A204.1 (cell line): ENCODE measurements around the gene NPAS2.

Experiments used
- FAIRE-seq: peaks from 2 replicates; lab custom pipeline; 2012; peaks lifted over from hg19 to GRCh38; lab: Jason Lieb, UNC

NPAS2 gene

GRCh38 chr2:100821255-100821910 is 1.4 kb downstream of the NPAS2 start:
- FAIRE-seq = no peak

- FAIRE-seq = no peak
Observed at GRCh38 chr2:100821911-100822265, 1.9 kb downstream of the NPAS2 start.

GRCh38 chr2:100822587-100823248 is 2.8 kb downstream of the NPAS2 start:
- FAIRE-seq = no peak

- no peak for FAIRE-seq
Observed at GRCh38 chr2:100823665-100824438, 3.9 kb downstream of the NPAS2 start.

GRCh38 chr2:100824842-100825241 is 4.9 kb downstream of the NPAS2 start:
- no peak for FAIRE-seq

- FAIRE-seq = no peak
Observed at GRCh38 chr2:100826494-100826893, 6.6 kb downstream of the NPAS2 start.

GRCh38 chr2:100831158-100831750 is 11.3 kb downstream of the NPAS2 start:
- FAIRE-seq = no peak

GRCh38 chr2:100831831-100832230 is 11.9 kb downstream of the NPAS2 start:
- FAIRE-seq = no peak

GRCh38 chr2:100832885-100833284 is 12.9 kb downstream of the NPAS2 start:
- FAIRE-seq = no peak

- no peak for FAIRE-seq
Observed at GRCh38 chr2:100833331-100833730, 13.4 kb downstream of the NPAS2 start.

- no peak for FAIRE-seq
Observed at GRCh38 chr2:100834221-100834620, 14.3 kb downstream of the NPAS2 start.

- no peak for FAIRE-seq
Observed at GRCh38 chr2:100835006-100835659, 15.2 kb downstream of the NPAS2 start.

GRCh38 chr2:100840519-100840918 is 20.6 kb downstream of the NPAS2 start:
- no peak for FAIRE-seq

- FAIRE-seq = no peak
Observed at GRCh38 chr2:100842241-100842922, 22.4 kb downstream of the NPAS2 start.

- FAIRE-seq = no peak
Observed at GRCh38 chr2:100844514-100844913, 24.6 kb downstream of the NPAS2 start.

GRCh38 chr2:100845141-100845991 is 25.4 kb downstream of the NPAS2 start:
- FAIRE-seq = no peak

- FAIRE-seq = no peak
Observed at GRCh38 chr2:100846716-100847115, 26.8 kb downstream of the NPAS2 start.

GRCh38 chr2:100852447-100852846 is 32.5 kb downstream of the NPAS2 start:
- no peak for FAIRE-seq

GRCh38 chr2:100852999-100853908 is 33.3 kb downstream of the NPAS2 start:
- FAIRE-seq = no peak
